Caco-2 (cell line): ENCODE measurements around the gene NPHP3. TPM values are rescaled to one million over a fixed set of nuclear protein-coding genes. Genes with fewer than 3 reads are reported as not detected.

Experiments used
- BruUV-seq: library from RNA; stranded (reverse); fragments of 400-500 nt; replicated peaks from 2 replicates; lab custom pipeline; 2021; lab: Mats Ljungman, UMichigan
- CTCF ChIA-PET: fragments of 300-600 bp; sonication (Branson Sonifier 250); formaldehyde crosslinking; loops from one replicate; lab custom pipeline; 2022; ENCODE audit warnings: antibody characterized with exemption; lab: Charles Lee
- POLR2A ChIA-PET: fragments of 300-600 bp; sonication (Branson Sonifier 250); formaldehyde crosslinking; loops from one replicate; lab custom pipeline; 2022; ENCODE audit warnings: antibody characterized with exemption; lab: Charles Lee
- DNase-seq, 2 experiments: peaks; one replicate each; pipeline versions ENCODE4 v3.0.0 to v3.0.0-alpha.2; 2020 to 2022
- H3K27me3 ChIP-seq: replicated peaks from 2 replicates; pipeline ENCODE4 v1.6.0; 2011; ENCODE audit warnings: low read length; ENCODE audit not compliant: control insufficient read depth, insufficient read depth
- H3K36me3 ChIP-seq: 2 replicates; pipeline ENCODE4 v1.5.1; 2011; ENCODE audit warnings: low read length; ENCODE audit not compliant: control insufficient read depth, insufficient read depth
- H3K4me1 ChIP-seq: fragments of 250-450 bp; sonication (Bioruptor Pico); 2 replicates; pipeline ENCODE4 v1.5.1; 2020; ENCODE audit warnings: mild to moderate bottlenecking
- H3K4me3 ChIP-seq: 2 replicates; pipeline ENCODE4 v1.5.1; 2011; ENCODE audit warnings: low read depth, mild to moderate bottlenecking, control low read depth, low read length
- H3K9me3 ChIP-seq: fragments of 250-450 bp; sonication (Bioruptor Pico); 2 replicates; pipeline ENCODE4 v1.5.1; 2020; ENCODE audit warnings: mild to moderate bottlenecking, moderate library complexity
- H3K27ac Mint-ChIP-seq: one replicate; pipeline ENCODE4 v1.8.0; 2022; ENCODE audit warnings: mixed read lengths; ENCODE audit not compliant: unreplicated experiment
- H3K27me3 Mint-ChIP-seq: one replicate; pipeline ENCODE4 v1.8.0; 2022; ENCODE audit warnings: mixed read lengths; ENCODE audit not compliant: insufficient read depth, unreplicated experiment
- H3K36me3 Mint-ChIP-seq: one replicate; pipeline ENCODE4 v1.8.0; 2022; ENCODE audit warnings: mild to moderate bottlenecking, mixed read lengths; ENCODE audit not compliant: insufficient read depth, unreplicated experiment
- H3K4me1 Mint-ChIP-seq: one replicate; pipeline ENCODE4 v1.8.0; 2022; ENCODE audit warnings: low read depth, mixed read lengths; ENCODE audit not compliant: unreplicated experiment
- H3K4me3 Mint-ChIP-seq: one replicate; pipeline ENCODE4 v1.8.0; 2022; ENCODE audit warnings: mild to moderate bottlenecking, moderate library complexity, mixed read lengths; ENCODE audit not compliant: unreplicated experiment
- H3K9me3 Mint-ChIP-seq: one replicate; pipeline ENCODE4 v1.8.0; 2022; ENCODE audit warnings: mixed read lengths; ENCODE audit not compliant: unreplicated experiment
- intact Hi-C: fragments of 100-400 bp; cut with micrococcal nuclease; formaldehyde crosslinking; loops from one replicate; pipeline ENCODE4 v1.10.0; 2022; ENCODE audit not compliant: unreplicated experiment
- total RNA-seq: library from RNA; stranded (reverse); gene quantifications from 2 replicates; pipeline ENCODE4 v1.2.3, GENCODE V29; 2022
- TF ChIP-seq, protein P1 (sequence below), 2 experiments: fragments of 200-600 bp in 1 of 2; IDR thresholded peaks; 1 replicate in 1 of 2; 2 replicates in 1 of 2; pipeline versions ENCODE4 v1.5.1 to v1.8.0; 2011 to 2022; ENCODE audit warnings: antibody characterized with exemption in 1 of 2, control low read depth in 1 of 2, inconsistent platforms in 1 of 2, low read depth in 1 of 2, low read length in 1 of 2, mild to moderate bottlenecking in 1 of 2, moderate library complexity in 1 of 2; ENCODE audit not compliant: insufficient read depth in 1 of 2, severe bottlenecking in 1 of 2, unreplicated experiment in 1 of 2

Gene NPHP3
- total RNA-seq, 1 experiment from 2014 or later = 16.9 TPM

DNA sequence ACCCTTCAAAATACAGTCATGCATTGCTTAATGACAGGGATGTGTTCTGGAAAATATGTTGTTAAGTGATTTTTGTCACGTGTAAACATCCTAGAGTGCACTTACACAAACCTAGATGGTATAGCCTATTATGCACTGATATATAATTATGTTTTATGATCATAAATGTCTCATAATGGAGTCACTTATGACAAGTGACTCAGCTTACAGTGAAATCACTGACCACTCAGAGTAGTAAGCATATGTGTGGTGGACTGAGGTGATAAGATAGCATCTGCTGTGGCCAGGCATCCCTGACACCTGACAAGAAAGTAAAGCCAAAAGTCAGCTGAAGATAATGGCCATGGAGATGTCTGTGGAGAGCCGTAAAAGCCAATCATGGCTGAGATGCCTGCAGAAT lies 68.0 kb downstream of the NPHP3 start:
- Histone ChIP-seq H3K4me1 (peaks cover 29% of the 10 kb centered on the region), H3K4me3 (no peak overlapping the region), H3K9me3 (no peaks in the 10 kb centered on the region), H3K36me3 (no peaks in the 10 kb centered on the region), H3K27me3 (no peaks in the 10 kb centered on the region)
- intact Hi-C loops = no loop called here
- Mint-ChIP-seq H3K27ac (no peak overlapping the region), H3K4me3 (no peak overlapping the region), H3K27me3 (no peaks in the 10 kb centered on the region), H3K36me3 (peaks cover 5% of the 10 kb centered on the region), H3K9me3 (no peaks in the 10 kb centered on the region), H3K4me1 (peaks cover 16% of the 10 kb centered on the region)
- CTCF ChIA-PET = interaction anchor here (1.5 kb wide), 1 partner anchor 11 kb away, joined by 3 read pairs; no protein-coding TSS in a partner anchor
- DNase-seq = no peak
- POLR2A ChIA-PET = no interaction called here
- BruUV-seq = no TSS peak
- TF ChIP-seq, protein P1, sequence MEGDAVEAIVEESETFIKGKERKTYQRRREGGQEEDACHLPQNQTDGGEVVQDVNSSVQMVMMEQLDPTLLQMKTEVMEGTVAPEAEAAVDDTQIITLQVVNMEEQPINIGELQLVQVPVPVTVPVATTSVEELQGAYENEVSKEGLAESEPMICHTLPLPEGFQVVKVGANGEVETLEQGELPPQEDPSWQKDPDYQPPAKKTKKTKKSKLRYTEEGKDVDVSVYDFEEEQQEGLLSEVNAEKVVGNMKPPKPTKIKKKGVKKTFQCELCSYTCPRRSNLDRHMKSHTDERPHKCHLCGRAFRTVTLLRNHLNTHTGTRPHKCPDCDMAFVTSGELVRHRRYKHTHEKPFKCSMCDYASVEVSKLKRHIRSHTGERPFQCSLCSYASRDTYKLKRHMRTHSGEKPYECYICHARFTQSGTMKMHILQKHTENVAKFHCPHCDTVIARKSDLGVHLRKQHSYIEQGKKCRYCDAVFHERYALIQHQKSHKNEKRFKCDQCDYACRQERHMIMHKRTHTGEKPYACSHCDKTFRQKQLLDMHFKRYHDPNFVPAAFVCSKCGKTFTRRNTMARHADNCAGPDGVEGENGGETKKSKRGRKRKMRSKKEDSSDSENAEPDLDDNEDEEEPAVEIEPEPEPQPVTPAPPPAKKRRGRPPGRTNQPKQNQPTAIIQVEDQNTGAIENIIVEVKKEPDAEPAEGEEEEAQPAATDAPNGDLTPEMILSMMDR (IDR thresholded peaks at IDR 0.05; ENCODE audit: insufficient read depth in 1 of 2, low read depth in 1 of 2, low read length in 1 of 2, severe bottlenecking in 1 of 2, unreplicated experiment in 1 of 2) = no peak

DNA sequence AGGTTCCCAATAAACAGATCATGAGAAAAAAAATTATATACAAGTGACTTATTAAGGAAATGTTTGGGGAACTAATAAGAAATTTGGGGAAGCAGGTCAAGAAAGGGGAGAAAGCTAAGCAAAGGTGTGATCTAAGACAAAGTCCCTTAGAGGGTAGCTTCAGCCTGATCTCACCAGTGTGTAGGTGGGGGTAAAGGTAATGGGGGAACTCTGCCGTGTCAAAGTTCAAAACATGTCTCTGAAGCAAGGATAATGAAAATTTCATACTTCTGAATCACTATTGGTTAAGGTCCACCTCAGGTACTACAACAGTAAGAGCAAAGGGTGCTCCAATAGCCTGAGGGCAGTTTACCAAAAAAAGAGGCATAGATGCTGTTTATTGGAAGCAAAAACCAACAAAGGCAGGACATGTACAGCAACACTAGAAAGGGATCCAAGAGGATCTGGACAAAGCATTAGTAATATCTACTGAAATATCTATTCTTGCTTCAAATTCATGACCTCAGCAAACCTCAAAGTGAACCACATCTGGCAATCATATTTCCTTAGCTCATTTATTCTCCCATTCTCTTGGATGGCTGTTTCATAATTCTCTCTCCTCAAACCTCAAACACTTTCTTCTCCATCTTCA lies 69.5 kb downstream of the NPHP3 start:
- intact Hi-C loops = no loop called here
- ChIA-PET CTCF (interaction anchor here (1.1 to 1.5 kb wide), 2 partner anchors 10 to 105 kb away, joined by 3 read pairs; no protein-coding TSS in a partner anchor), POLR2A (no interaction called here)
- Histone ChIP-seq H3K27me3 (no peaks in the 10 kb centered on the region), H3K4me3 (no peak overlapping the region), H3K36me3 (no peaks in the 10 kb centered on the region), H3K4me1 (peaks cover 19% of the 10 kb centered on the region; the same call in 1 of the 2 replicates), H3K9me3 (no peaks in the 10 kb centered on the region)
- Mint-ChIP-seq H3K4me3 (no peak overlapping the region), H3K9me3 (no peaks in the 10 kb centered on the region), H3K27ac (no peak overlapping the region), H3K4me1 (peaks cover 9% of the 10 kb centered on the region), H3K36me3 (peaks cover 5% of the 10 kb centered on the region), H3K27me3 (no peaks in the 10 kb centered on the region)
- no TSS peak for BruUV-seq
- TF ChIP-seq, protein P1 (IDR thresholded peaks at IDR 0.05; ENCODE audit: insufficient read depth in 1 of 2, low read depth in 1 of 2, low read length in 1 of 2, severe bottlenecking in 1 of 2, unreplicated experiment in 1 of 2) = no peak
- DNase-seq = no peak

DNA sequence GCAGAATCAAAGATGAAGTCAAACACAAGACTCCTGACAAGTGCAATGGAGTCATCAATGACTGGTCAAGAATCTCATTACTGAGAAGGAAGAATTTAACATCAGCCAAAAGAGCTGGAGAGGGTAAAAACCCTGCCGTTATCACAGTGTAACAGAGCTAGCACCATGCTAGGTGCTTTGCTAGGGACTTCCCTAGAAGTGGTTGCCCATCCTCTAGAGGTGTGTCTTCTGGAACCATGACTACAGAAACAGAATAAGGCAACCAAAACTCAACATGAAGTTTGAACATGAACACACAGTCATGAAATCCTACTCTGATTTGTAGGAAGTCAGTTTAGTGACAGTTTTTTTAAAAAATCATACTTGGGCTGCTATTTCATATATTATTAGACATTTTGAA lies 72.1 kb downstream of the NPHP3 start:
- Mint-ChIP-seq H3K36me3 (peaks cover 2% of the 10 kb centered on the region), H3K4me1 (peaks cover 3% of the 10 kb centered on the region)
- CTCF ChIA-PET = no interaction called here

More for the DNA sequence above, 72.1 kb downstream of the NPHP3 start:
- Histone ChIP-seq H3K4me3 (no peak overlapping the region), H3K9me3 (no peaks in the 10 kb centered on the region), H3K36me3 (no peaks in the 10 kb centered on the region), H3K27me3 (no peaks in the 10 kb centered on the region), H3K4me1 (peaks cover 10% of the 10 kb centered on the region; the same call in 1 of the 2 replicates)
- no peak for DNase-seq
- Mint-ChIP-seq H3K27me3 (no peaks in the 10 kb centered on the region), H3K4me3 (no peak overlapping the region), H3K9me3 (no peaks in the 10 kb centered on the region), H3K27ac (no peak overlapping the region)
- TF ChIP-seq, protein P1 (IDR thresholded peaks at IDR 0.05; ENCODE audit: insufficient read depth in 1 of 2, low read depth in 1 of 2, low read length in 1 of 2, severe bottlenecking in 1 of 2, unreplicated experiment in 1 of 2) = no peak
- no TSS peak for BruUV-seq
- POLR2A ChIA-PET = no interaction called here
- intact Hi-C loops = no loop called here
